ENCODE data around the gene HOOK1. TPM values are rescaled to one million over a fixed set of nuclear protein-coding genes. Genes with fewer than 3 reads are reported as not detected.

The HOOK1 gene
- polyA plus RNA-seq, 3 donors: 59.0 to 98.5 (median 66.4) TPM

Other genes starting within 250 kb of the HOOK1 start
- 1 to 10 TPM in 2 of 3 donors, under 1 TPM in 1; 0.99 to 1.5 (median 1.4) TPM for gene CYP2J2, start 111.8 kb downstream of the HOOK1 start, polyA plus RNA-seq (ENCODE audit: insufficient read length in 3 of 3)